Raji (cell line): Measurements from ENCODE around the gene BHLHE23.

ENCODE experiments used
- POLR2A ChIP-seq: IDR thresholded peaks from 2 replicates; pipeline ENCODE4 v1.6.1; 2011; ENCODE audit warnings: low read depth, low read length, control low read depth; ENCODE audit not compliant: insufficient read depth

The BHLHE23 gene

DNA sequence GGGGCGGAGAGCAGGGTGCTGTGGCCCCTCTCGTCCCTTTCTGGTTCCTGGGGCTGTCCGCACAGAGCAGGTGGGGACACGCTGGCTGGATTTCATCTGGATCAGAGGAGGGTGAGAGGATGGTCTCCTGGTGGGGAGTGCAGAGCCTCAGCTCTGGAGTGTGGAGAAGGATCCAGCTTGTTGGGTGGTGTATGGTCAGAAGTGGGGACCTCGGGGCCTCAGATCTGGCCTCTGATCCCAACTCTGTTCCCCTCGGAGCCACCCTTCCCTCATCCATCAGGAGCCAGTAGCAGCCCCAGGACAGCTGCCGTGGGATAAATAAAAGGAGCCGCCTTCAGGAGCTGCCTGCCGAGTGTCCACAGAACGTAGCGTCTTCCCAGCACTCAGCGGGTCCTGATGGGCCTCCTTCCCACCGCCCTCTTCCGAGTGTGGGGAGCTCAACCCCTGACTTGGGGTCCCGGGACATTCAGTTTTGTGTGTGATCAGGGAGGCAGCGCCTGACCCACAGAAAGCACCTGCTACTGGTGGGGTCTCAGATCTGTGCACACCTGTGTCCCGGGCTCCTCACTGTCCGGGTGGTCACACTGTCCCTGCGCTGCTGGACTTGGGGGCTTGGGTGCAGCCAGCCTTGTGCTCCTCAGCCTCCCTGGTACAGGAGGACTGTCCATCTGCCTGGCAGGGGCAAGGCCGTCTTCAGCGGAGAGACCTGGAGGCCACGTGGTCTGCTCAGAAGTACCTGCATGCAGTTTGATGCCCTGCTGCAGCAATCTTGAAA is 25.4 kb upstream of the BHLHE23 start:
- no peak for TF ChIP-seq POLR2A

DNA sequence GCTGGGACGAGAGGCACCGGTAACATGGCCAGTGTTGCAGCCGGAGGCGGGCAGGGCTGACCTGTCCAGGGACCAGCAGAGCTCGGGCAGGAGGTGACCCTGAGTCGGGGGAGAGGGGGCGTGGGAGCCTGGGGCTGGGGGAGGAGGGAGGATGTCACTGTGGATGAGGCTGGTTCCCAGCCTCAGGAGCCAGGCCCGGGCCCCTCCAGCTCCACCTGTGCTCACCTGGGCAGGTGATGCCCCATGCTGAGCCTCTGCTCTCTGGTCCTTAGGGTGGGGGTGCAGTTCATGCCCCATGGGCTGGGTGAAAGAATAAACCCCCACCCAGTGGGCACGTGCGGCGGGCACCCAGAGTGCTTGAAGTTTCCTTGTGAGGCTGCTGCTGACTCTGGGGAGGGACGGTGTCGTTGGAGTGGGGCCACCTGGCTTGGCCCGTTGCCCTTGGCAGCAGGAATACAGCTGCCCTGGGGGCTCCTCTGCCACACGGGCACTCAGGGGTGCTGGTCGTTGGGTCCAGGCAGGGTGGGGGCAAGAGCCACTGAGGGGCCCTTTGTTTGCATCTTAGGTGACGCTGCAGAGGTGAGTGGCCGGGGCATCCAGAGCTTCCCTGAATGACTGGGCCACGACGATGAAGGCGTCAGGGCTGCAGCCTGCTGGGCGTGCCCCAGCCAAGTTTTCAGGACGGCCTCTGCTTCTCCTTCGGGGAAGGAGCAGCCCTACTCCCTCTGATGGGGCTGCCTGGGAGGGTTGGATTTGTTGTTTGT is 24.7 kb upstream of the BHLHE23 start:
- TF ChIP-seq POLR2A: no peak

GRCh38 chr20:63029358-63030121 is 22.8 kb upstream of the BHLHE23 start:
- no peak for TF ChIP-seq POLR2A

GRCh38 chr20:63028461-63028921 is 21.7 kb upstream of the BHLHE23 start:
- TF ChIP-seq POLR2A: no peak

GRCh38 chr20:63027922-63028389 is 21.2 kb upstream of the BHLHE23 start:
- TF ChIP-seq POLR2A: no peak

DNA sequence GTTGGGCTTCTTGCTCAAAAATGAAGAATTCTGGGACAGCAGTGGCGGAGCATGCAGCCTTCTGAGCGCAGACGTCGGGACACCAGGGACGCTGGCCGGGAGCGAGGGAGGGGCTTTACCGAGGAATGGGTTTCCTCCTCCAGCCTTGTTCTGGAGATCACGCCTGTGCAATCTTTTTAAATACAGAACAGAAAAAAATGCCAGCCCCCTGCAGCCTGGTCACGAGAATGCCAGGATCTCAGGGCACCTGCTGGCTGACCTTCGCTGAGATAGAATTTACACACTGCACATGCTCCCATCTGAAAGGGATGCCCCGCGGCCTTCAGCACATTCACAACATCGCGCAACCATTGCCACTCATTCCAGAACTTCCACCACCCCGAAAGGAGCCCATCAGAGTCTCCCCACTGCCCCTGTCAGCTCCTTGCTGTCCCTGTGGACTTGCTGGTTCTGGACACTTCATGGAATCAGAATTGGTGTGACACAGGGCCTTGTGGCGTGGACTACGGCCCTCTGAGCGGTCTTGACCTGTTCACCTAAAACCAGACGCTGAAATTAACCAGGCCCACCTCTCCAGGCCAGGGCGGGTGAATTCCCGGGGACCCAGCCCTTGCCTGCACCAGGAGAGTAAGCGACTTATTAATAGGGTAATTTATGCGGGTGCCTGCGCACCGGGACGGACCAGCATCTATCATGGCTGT is 20.6 kb upstream of the BHLHE23 start:
- no peak for TF ChIP-seq POLR2A

- no peak for TF ChIP-seq POLR2A
These were observed 19.9 kb upstream of the BHLHE23 start for GRCh38 chr20:63026582-63027165.

- TF ChIP-seq POLR2A: no peak
These were observed 19.0 kb upstream of the BHLHE23 start for GRCh38 chr20:63025534-63026331.

- no peak for TF ChIP-seq POLR2A
These were observed 18.0 kb upstream of the BHLHE23 start for GRCh38 chr20:63024573-63025392.

GRCh38 chr20:63023936-63024571 is 17.3 kb upstream of the BHLHE23 start:
- no peak for TF ChIP-seq POLR2A

DNA sequence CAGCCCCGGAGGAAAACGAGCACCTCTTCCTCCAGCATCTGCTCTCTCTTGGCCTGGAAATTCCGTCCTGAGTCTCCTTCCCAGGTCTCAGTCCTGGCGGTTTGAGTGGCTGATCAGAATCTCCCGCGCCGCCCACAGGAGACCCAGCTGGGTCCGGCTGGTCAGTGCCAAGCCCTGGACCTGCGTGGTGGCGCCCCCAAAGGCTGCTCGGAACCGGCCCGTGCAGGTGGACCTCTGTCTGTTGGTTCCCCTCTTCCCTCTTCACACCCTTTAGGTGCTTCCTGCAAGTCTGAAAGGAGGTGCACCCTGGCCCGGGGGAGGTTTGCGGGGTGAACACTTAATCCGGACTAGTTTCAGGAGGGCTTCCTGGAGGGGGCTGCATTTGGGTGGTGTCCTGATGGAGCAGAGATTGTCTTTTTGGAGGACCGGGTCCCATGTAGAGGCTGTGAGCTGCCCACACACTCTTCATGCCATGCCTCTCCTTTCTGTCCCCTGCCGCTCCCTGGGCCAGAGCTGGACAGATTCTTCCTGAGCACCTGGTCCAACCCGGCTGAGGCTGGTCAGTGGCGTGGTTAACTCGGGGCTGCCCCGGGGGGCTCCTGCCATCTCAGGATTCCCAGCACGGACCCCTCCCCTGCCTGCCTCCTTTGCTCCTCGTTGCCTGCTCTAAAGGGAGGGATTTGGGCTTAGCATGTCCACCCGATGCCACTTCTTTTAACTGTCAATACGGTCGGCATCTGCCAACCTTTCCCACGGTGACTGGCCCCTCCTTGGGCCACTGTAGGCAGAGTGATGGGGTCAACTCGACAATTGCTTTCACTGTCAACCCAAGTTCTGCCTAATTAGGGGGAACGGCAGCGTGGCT is 16.5 kb upstream of the BHLHE23 start:
- TF ChIP-seq POLR2A: no peak

GRCh38 chr20:63022501-63022900 is 15.7 kb upstream of the BHLHE23 start:
- TF ChIP-seq POLR2A: no peak
